Lower leg skin (tissue), 4 donors: ENCODE data around the gene ELAPOR1. TPM values are rescaled to one million over a fixed set of nuclear protein-coding genes. Genes with fewer than 3 reads are reported as not detected.

Experiments
- DNase-seq, 2 donors: peaks; one replicate each; pipeline ENCODE4 v3.0.0-alpha.2; 2019; ENCODE audit warnings: low spot score in 2 of 2
- H3K4me3 ChIP-seq: fragments of 200-600 bp; sonication (generic); 2 replicates; pipeline ENCODE4 v1.5.1; 2017; ENCODE audit warnings: mild to moderate bottlenecking, low read depth; ENCODE audit not compliant: poor library complexity, severe bottlenecking
- POLR2A ChIP-seq, 2 donors: fragments of 450-650 bp; IDR thresholded peaks; one replicate each; pipeline ENCODE4 v1.6.1; 2016 to 2017; ENCODE audit warnings: antibody characterized with exemption in 2 of 2, mild to moderate bottlenecking in 1 of 2, moderate library complexity in 1 of 2
- WGBS, 2 donors: methylation state at CpG; one replicate each; pipeline ENCODE4 v1.1.5; 2018; 5-methylcytosine and 5-hydroxymethylcytosine counted together
- intact Hi-C: fragments of 100-400 bp; cut with DNase I; formaldehyde crosslinking; loops from one replicate; pipeline ENCODE4 v1.15.0; 2023; ENCODE audit warnings: low total_unique reads
- total RNA-seq, 4 donors: library from RNA; depleted of rRNA; stranded (reverse); fragments of >200 nt; gene quantifications; one replicate each; pipeline ENCODE4 v1.1.0, GENCODE V29; 2016
- TF ChIP-seq, protein P1 (sequence below), 3 donors: fragments of 450-650 bp; IDR thresholded peaks; one replicate each; pipeline ENCODE4 v1.5.1; 2016; ENCODE audit warnings: antibody characterized with exemption in 3 of 3, mild to moderate bottlenecking in 3 of 3, moderate library complexity in 2 of 3

Gene ELAPOR1
- total RNA-seq, 4 donors from 2014 or later, result 16.4 to 60.0 (median 33.9) TPM

DNA sequence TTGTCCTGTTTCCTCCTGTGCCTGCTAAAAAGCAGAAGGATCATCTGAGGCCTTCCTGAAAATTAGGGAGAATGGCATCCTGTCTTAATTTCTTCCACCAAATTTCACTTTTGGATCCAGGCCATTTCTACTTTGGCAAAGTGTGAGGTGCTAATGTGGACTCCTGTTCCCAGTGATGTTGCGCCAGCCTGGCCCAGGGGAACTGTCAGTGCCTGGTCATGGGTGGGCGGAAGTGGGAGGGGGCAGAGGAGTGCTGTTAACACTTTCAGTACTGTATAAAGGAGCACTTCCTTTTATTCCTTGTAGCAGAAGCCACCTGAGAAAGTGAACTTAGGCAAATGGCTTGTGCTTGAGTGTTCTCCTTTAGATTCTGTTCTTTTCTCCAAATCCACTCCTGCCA lies 19.9 kb downstream of the ELAPOR1 start:
- no peak overlapping the region for H3K4me3 ChIP-seq
- WGBS, 2 donors, result 25 to 51% methylated on average over 2 of the region's 2 CpGs
- no peak for DNase-seq
- intact Hi-C loops, result no loop called here
- TF ChIP-seq, protein P1, sequence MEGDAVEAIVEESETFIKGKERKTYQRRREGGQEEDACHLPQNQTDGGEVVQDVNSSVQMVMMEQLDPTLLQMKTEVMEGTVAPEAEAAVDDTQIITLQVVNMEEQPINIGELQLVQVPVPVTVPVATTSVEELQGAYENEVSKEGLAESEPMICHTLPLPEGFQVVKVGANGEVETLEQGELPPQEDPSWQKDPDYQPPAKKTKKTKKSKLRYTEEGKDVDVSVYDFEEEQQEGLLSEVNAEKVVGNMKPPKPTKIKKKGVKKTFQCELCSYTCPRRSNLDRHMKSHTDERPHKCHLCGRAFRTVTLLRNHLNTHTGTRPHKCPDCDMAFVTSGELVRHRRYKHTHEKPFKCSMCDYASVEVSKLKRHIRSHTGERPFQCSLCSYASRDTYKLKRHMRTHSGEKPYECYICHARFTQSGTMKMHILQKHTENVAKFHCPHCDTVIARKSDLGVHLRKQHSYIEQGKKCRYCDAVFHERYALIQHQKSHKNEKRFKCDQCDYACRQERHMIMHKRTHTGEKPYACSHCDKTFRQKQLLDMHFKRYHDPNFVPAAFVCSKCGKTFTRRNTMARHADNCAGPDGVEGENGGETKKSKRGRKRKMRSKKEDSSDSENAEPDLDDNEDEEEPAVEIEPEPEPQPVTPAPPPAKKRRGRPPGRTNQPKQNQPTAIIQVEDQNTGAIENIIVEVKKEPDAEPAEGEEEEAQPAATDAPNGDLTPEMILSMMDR (IDR thresholded peaks at IDR 0.05), result no peak
- no peak for TF ChIP-seq POLR2A (IDR thresholded peaks at IDR 0.05)

DNA sequence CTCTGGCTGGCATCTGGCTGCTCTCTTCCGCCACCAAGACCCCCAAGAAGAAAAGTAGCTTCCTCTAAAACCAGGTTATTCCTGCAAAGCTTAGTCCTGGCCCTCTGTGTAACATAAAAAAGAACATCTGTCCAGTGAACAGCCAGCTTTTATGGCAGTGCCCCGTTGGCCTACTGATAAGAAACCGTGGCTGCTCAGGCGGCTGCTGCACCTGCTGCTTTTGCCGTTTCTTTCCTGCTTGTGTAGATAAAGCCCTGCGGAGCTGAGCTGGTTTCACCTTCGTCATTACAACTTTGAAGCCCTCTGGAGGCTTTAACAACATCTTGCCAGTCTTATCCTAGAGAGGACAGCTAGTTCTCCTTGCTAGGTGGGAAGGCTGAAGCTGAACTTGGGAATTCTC lies 20.5 kb downstream of the ELAPOR1 start:
- DNase-seq, result no peak
- 59 to 71% methylated on average over 7 of the region's 7 CpGs for WGBS, 2 donors
- H3K4me3 ChIP-seq, result no peak overlapping the region
- intact Hi-C loops, result no loop called here
- TF ChIP-seq, protein P1 (IDR thresholded peaks at IDR 0.05), result no peak
- no peak for TF ChIP-seq POLR2A (IDR thresholded peaks at IDR 0.05)

DNA sequence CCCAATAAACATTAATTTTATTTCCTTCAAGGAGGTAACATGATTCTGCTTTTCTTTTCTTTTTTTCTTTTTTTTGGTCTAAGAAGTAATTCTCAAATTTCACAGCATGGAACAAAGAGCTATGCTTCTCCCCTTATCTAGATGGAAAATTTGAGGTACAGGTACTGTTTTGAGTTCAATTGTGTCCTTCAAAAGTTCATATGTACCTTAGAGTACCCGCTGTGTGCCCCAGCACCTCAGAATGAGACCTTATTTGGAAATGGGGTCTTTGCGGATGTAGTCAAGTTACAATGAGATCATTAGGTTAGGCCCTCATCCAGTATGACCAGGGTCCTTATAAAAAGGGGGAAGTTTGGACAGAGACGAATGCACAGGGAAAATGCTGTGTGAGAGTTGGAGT lies 22.0 kb downstream of the ELAPOR1 start:
- TF ChIP-seq, protein P1 (IDR thresholded peaks at IDR 0.05), result no peak
- no peak for TF ChIP-seq POLR2A (IDR thresholded peaks at IDR 0.05)
- intact Hi-C loops, result no loop called here
- no peak for DNase-seq
- 89 to 90% methylated on average over 3 of the region's 3 CpGs for WGBS, 2 donors
- H3K4me3 ChIP-seq, result no peak overlapping the region

DNA sequence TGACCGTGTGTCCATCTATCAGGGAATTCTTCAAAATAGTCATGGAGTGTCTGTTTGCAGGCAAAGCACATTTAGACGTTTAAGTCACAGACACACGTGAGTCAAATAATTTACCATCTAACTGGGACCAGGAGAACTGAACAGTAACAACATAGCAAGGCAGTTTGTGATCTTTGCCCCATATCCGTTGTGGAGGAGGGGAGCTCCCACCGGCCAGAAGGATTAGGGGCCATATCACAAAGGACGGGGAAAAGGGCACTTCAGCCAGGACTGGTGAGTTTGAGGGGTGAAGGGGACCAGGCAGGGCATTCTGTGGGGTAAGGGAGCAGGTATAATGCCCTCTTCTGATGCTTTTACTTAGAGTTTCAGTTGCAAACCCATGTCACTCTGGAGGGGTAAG lies 22.9 kb downstream of the ELAPOR1 start:
- TF ChIP-seq, protein P1 (IDR thresholded peaks at IDR 0.05), result no peak
- TF ChIP-seq POLR2A (IDR thresholded peaks at IDR 0.05), result no peak
- DNase-seq, result no peak
- H3K4me3 ChIP-seq, result no peak overlapping the region
- intact Hi-C loops, result no loop called here
- 86 to 89% methylated on average over 6 of the region's 6 CpGs for WGBS, 2 donors

DNA sequence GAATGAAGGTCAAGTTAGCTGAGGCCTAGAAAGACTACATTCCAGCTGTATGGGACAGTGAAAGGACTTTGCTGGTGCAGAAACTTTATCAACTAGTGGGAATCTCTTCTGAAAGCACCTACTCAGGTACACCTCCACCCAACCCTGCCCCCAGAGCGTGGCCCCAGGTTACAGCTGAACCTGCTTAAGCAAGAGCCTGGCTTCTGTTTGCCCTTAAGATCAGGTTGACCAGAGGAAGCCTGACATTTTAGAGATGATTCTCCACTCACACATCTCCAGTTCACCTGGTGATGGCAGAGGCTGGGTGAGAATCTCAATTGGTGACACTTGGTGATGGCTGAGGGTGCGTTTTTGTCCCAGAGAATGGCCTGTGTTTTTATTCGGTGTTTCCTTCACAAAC lies 24.0 kb downstream of the ELAPOR1 start:
- DNase-seq, result no peak
- intact Hi-C loops, result no loop called here
- H3K4me3 ChIP-seq, result no peak overlapping the region
- TF ChIP-seq POLR2A (IDR thresholded peaks at IDR 0.05), result no peak
- TF ChIP-seq, protein P1 (IDR thresholded peaks at IDR 0.05), result no peak
- 92 to 98% methylated on average over 3 of the region's 3 CpGs for WGBS, 2 donors

DNA sequence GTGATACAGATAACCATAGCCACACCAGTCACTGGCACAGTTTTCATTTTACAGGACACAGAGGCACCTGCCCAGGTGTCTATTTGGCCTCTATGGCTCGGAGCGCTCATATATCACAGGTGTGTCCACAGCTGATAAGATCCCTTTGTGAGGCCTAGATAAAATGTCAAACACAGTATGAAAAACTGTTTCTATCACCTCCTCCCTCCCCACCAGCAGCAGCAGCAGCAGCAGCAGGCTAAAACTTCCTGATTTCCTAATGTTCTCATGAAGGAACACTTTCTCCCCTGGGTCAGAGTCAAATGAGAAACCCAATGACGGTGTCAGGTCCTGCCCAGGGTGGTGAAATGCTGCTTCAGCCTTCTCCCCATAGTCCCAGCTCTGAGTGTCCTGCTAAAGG lies 24.4 kb downstream of the ELAPOR1 start:
- WGBS, 2 donors, result 79 to 88% methylated on average over 3 of the region's 3 CpGs
- intact Hi-C loops, result no loop called here
- H3K4me3 ChIP-seq, result no peak overlapping the region
- no peak for DNase-seq
- TF ChIP-seq, protein P1 (IDR thresholded peaks at IDR 0.05), result no peak
- no peak for TF ChIP-seq POLR2A (IDR thresholded peaks at IDR 0.05)
